GM12801 (cell line): ENCODE results near the gene BMI1.

Experiments
- TF ChIP-seq, protein P1 (sequence below): IDR thresholded peaks from one replicate; pipeline ENCODE4 v1.5.1; 2011; ENCODE audit warnings: control low read depth; ENCODE audit not compliant: insufficient read length; ENCODE audit errors: extremely low read depth

BMI1 gene

GRCh38 chr10:22303461-22303860, 17.4 kb upstream of the BMI1 start:
- TF ChIP-seq, protein P1, sequence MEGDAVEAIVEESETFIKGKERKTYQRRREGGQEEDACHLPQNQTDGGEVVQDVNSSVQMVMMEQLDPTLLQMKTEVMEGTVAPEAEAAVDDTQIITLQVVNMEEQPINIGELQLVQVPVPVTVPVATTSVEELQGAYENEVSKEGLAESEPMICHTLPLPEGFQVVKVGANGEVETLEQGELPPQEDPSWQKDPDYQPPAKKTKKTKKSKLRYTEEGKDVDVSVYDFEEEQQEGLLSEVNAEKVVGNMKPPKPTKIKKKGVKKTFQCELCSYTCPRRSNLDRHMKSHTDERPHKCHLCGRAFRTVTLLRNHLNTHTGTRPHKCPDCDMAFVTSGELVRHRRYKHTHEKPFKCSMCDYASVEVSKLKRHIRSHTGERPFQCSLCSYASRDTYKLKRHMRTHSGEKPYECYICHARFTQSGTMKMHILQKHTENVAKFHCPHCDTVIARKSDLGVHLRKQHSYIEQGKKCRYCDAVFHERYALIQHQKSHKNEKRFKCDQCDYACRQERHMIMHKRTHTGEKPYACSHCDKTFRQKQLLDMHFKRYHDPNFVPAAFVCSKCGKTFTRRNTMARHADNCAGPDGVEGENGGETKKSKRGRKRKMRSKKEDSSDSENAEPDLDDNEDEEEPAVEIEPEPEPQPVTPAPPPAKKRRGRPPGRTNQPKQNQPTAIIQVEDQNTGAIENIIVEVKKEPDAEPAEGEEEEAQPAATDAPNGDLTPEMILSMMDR: no peak

- TF ChIP-seq, protein P1: no peak
Observed at GRCh38 chr10:22305721-22306120, 15.2 kb upstream of the BMI1 start.

- TF ChIP-seq, protein P1: no peak
Observed at GRCh38 chr10:22308390-22308789, 12.5 kb upstream of the BMI1 start.

DNA sequence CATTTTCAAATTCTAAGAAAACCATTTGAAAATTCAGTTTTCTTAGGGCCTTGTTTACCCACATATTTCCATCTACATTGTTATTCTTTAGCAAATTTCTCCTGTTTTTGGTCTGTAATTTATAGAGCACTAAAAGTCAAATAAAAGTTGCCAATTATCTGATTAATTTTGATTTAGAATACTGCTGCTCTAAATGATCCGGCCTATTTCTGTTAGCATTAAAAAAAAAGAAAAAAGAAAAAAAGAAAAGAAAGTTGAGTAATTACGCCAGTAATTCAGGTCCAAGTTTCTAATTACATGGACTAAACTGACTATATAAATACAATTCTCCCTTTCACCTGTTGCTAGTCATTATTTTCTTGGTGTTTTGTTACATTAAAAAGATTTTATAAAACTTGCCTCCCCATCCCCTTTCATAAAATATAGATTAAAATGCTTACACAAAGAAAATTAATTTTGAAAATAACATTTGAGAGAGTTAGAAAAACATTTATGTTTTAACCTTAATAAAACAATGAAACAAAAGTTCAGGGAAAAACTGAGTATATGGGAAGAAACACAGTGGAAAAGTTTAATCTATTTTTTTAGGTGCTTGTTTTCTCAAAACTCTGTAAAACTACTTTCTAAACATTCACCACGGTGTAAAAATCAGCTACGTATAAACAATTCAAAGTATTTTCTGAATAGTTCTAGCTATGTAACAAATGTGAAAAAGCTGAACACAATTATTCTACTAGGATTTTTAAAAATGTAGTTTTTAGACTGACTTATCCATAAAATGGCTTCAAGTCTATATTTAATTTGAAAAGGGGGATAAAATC, 11.5 kb upstream of the BMI1 start:
- TF ChIP-seq, protein P1: no peak

GRCh38 chr10:22310928-22311327, 10.0 kb upstream of the BMI1 start:
- TF ChIP-seq, protein P1: no peak

DNA sequence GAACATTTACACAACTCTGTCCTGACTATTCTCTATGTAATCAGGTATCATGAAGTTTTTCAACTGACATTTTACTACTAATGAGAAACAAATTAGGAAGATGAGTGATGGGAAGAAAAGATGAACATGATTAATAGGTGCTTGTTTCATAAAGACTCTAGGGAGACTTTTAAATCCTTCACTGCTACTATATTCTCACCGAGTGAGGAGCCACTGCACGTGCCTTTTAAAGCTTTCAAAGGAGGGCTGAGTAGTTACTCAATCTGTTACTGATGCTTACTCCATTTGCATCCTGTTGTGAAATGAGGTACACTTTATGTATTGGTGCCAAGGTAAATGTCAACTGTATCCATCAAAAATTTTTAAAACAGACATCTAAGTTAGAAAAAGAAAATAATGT, 6.0 kb upstream of the BMI1 start:
- TF ChIP-seq, protein P1: no peak

- TF ChIP-seq, protein P1: no peak
Observed at GRCh38 chr10:22315455-22316285, 5.2 kb upstream of the BMI1 start.
